ENCODE results near the gene CDC73. TPM values are rescaled to one million over a fixed set of nuclear protein-coding genes. Genes with fewer than 3 reads are reported as not detected.

Gene CDC73
- total RNA-seq (2016; rRNA removed; fragmentation: Illumina TruSeq; extraction: Trizol) (26.3 and 38.3 TPM in 2 replicates), polyA plus RNA-seq (2011; rRNA removed) (17.8 and 20.2 TPM in 2 replicates), polyA minus RNA-seq (2011; rRNA and poly(A)+ RNA removed; ENCODE audit: low replicate concordance) (4.6 and 13.8 TPM in 2 replicates), Bru-seq, nascent RNA (percentile 89 among the genes with signal in this experiment), BruChase-seq, experiment 1, labeled RNA remaining after a 6-hour chase (percentile 78 among the genes with signal in this experiment), BruChase-seq, experiment 2, labeled RNA remaining after a 2-hour chase (percentile 78 among the genes with signal in this experiment)
- total RNA-seq (2016; cell fraction: cytosol; rRNA removed; fragmentation: Illumina TruSeq; extraction: Trizol; ENCODE audit: low read depth): 7.0 and 9.9 TPM in 2 replicates
- total RNA-seq (2016; cell fraction: insoluble cytoplasmic fraction; rRNA removed; fragmentation: Illumina TruSeq; extraction: Trizol): 24.1 and 35.5 TPM in 2 replicates
- total RNA-seq (2016; cell fraction: membrane; rRNA removed; fragmentation: Illumina TruSeq; extraction: Trizol): 12.2 and 17.8 TPM in 2 replicates
- total RNA-seq (2016; cell fraction: nucleus; rRNA removed; fragmentation: Illumina TruSeq; extraction: Trizol): 28.6 and 30.2 TPM in 2 replicates
- 8.2 and 11.2 TPM in 2 replicates for polyA plus RNA-seq (2011; cell fraction: cytosol; rRNA removed)
- 13.7 and 23.6 TPM in 2 replicates for polyA plus RNA-seq (2011; cell fraction: nucleus; rRNA removed)
- 14.9 and 21.9 TPM in 2 replicates for polyA plus RNA-seq (2012)
- polyA plus RNA-seq (2016; cell fraction: cytosol; fragmentation: Illumina TruSeq; extraction: Trizol; ENCODE audit: low read depth): 2.7 and 3.0 TPM in 2 replicates
- 43.2 and 54.7 TPM in 2 replicates for polyA plus RNA-seq (2016; cell fraction: insoluble cytoplasmic fraction; fragmentation: Illumina TruSeq; extraction: Trizol; ENCODE audit: low read depth)
- polyA plus RNA-seq (2016; cell fraction: membrane; fragmentation: Illumina TruSeq; extraction: Trizol; ENCODE audit: low read depth): 6.9 and 10.0 TPM in 2 replicates
- polyA plus RNA-seq (2016; cell fraction: nucleus; fragmentation: Illumina TruSeq; extraction: Trizol; ENCODE audit: insufficient read depth, low read depth): 21.7 and 29.5 TPM in 2 replicates
- 18.6 and 19.3 TPM in 2 replicates for polyA minus RNA-seq (2011; cell fraction: cytosol; rRNA and poly(A)+ RNA removed)
- polyA minus RNA-seq (2011; cell fraction: nucleus; rRNA and poly(A)+ RNA removed): 88.3 and 88.8 TPM in 2 replicates
- long read RNA-seq, experiment 1, full-length matches to known transcripts: 22 of 38 reads
- long read RNA-seq, experiment 1, partial matches to known transcripts: 11 of 38 reads
- long read RNA-seq, experiment 1, other reads (novel, unspliced or antisense): 5 of 38 reads
- long read RNA-seq, experiment 2, full-length matches to known transcripts: 7 of 34 reads
- long read RNA-seq, experiment 2, partial matches to known transcripts: 14 of 34 reads
- long read RNA-seq, experiment 2, other reads (novel, unspliced or antisense): 13 of 34 reads

GRCh38 chr1:193121616-193122593 is at the start of gene CDC73:
Gene CDC73 (plus strand): TSS chr1:193122031. CDS start chr1:193122201, 170 bp downstream.
- no peaks in the 10 kb centered on the region for H3K9me3 ChIP-seq (ENCODE audit: low read length)
- peak within 1 kb of the TSS; percentile 87 for H3K9ac ChIP-seq (ENCODE audit: insufficient read depth, low read depth, low read length)
- H3K4me1 ChIP-seq (ENCODE audit: insufficient read depth, low read length): peaks cover 32% of the 10 kb centered on the region
- no peaks in the 10 kb centered on the region; a peak in 2 of 5 replicates for H3K27me3 ChIP-seq (ENCODE audit: control insufficient read depth in 1 of 2, insufficient read depth in 2 of 2, low read length in 2 of 2)
- peak within 1 kb of the TSS; percentile 91 for H3K27ac ChIP-seq (ENCODE audit: extremely low read length, insufficient read depth, low read length)
- FAIRE-seq: no peak
- DNase-seq (ENCODE audit: low spot score): peak; percentile 89
- under 1% methylated on average over 37 of the region's 85 CpGs for WGBS (ENCODE audit: low lambda C conversion rate)
- ATAC-seq: peak; percentile 97
- POLR2A ChIA-PET: interaction anchor here (1.0 to 3.5 kb wide), 7 partner anchors 9 to 63 kb away, joined by 4 to 31 read pairs (median 9); partner anchors contain the start of genes GLRX2, RO60 and UCHL5
- peak within 1 kb of the TSS; percentile 85 to 98 (median 94) for H3K4me3 ChIP-seq (replicated peaks in 1 of 3; ENCODE audit: insufficient read depth in 1 of 3, low read depth in 2 of 3, low read length in 3 of 3)
- in situ Hi-C loops (cut with HindIII; ENCODE audit: extremely low pct_ligation_motif_present, low pct_unique_long_range_greater_than_20kb) (loop anchor here (10.0 kb wide), 1 partner anchor 317 kb away; the partner anchor contains the start of gene RGS2), intact Hi-C loops (cut with micrococcal nuclease; ENCODE audit: unreplicated experiment) (loop anchor here (1.0 to 5.0 kb wide), 4 partner anchors 17 to 415 kb away; partner anchors contain the start of genes GLRX2, RGS2, RO60 and UCHL5)
- H3K4me2 ChIP-seq (ENCODE audit: low read depth, low read length): peak within 1 kb of the TSS; percentile 80
- CTCF ChIA-PET (ENCODE audit: low intra/inter-chr PET ratio, low total read pairs): interaction anchor here (0.7 to 1.5 kb wide), 3 partner anchors 16 to 52 kb away, joined by 3 to 7 read pairs (median 4); no protein-coding TSS in a partner anchor
- H4K20me1 ChIP-seq (ENCODE audit: insufficient read depth, low read length): peaks cover 14% of the 10 kb centered on the region
- peaks cover 1 to 8% of the 10 kb centered on the region in 2 experiments; a peak in 2 of 5 replicates for H3K36me3 ChIP-seq (replicated peaks in 1 of 2; ENCODE audit: control insufficient read depth in 1 of 2, insufficient read depth in 2 of 2, low read length in 2 of 2)
- peak within 1 kb of the TSS; percentile 22 for H2AFZ ChIP-seq (ENCODE audit: low read length)
- peaks cover 45% of the 10 kb centered on the region for H3K79me2 ChIP-seq (ENCODE audit: insufficient read depth, low read length)
- TSS peak; percentile 67 for BruUV-seq (replicated peaks)
- TF ChIP-seq SMYD3 (CRISPR knock-in tag; IDR thresholded peaks at IDR 0.05) (no peak; the same call in 1 of the 2 replicates), XBP1 (CRISPR knock-in tag; IDR thresholded peaks at IDR 0.05) (no peak), ZNF790 (CRISPR knock-in tag; IDR thresholded peaks at IDR 0.05; ENCODE audit: borderline replicate concordance) (peak; percentile 90; the same call in 1 of the 2 replicates), ZNF143 (CRISPR knock-in tag; IDR thresholded peaks at IDR 0.05) (peak; percentile 75), SAFB2 (CRISPR knock-in tag; IDR thresholded peaks at IDR 0.05; ENCODE audit: borderline replicate concordance, low read depth) (peak; percentile 92; the same call in 1 of the 2 replicates), ZBTB7B (CRISPR knock-in tag; IDR thresholded peaks at IDR 0.05) (peak; percentile 96), ZNF383 (CRISPR knock-in tag; IDR thresholded peaks at IDR 0.05; ENCODE audit: borderline replicate concordance) (peak; percentile 88; the same call in 1 of the 2 replicates), ZNF160 (CRISPR knock-in tag; IDR thresholded peaks at IDR 0.05) (peak; percentile 91), GLI4 (CRISPR knock-in tag; IDR thresholded peaks at IDR 0.05; ENCODE audit: borderline replicate concordance) (no peak), ZNF792 (CRISPR knock-in tag; IDR thresholded peaks at IDR 0.05) (peak; percentile 80; the same call in 1 of the 2 replicates), ZNF703 (CRISPR knock-in tag; IDR thresholded peaks at IDR 0.05; ENCODE audit: borderline replicate concordance) (0 out of 2 replicates have a peak, but pooled peaks have one; percentile 84)
- TF ChIP-seq, protein P1, sequence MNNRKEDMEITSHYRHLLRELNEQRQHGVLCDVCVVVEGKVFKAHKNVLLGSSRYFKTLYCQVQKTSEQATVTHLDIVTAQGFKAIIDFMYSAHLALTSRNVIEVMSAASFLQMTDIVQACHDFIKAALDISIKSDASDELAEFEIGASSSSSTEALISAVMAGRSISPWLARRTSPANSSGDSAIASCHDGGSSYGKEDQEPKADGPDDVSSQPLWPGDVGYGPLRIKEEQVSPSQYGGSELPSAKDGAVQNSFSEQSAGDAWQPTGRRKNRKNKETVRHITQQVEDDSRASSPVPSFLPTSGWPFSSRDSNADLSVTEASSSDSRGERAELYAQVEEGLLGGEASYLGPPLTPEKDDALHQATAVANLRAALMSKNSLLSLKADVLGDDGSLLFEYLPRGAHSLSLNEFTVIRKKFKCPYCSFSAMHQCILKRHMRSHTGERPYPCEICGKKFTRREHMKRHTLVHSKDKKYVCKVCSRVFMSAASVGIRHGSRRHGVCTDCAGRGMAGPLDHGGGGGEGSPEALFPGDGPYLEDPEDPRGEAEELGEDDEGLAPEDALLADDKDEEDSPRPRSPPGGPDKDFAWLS (CRISPR knock-in tag; IDR thresholded peaks at IDR 0.05; ENCODE audit: borderline replicate concordance): no peak
- TF ChIP-seq, protein P2, sequence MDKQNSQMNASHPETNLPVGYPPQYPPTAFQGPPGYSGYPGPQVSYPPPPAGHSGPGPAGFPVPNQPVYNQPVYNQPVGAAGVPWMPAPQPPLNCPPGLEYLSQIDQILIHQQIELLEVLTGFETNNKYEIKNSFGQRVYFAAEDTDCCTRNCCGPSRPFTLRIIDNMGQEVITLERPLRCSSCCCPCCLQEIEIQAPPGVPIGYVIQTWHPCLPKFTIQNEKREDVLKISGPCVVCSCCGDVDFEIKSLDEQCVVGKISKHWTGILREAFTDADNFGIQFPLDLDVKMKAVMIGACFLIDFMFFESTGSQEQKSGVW (CRISPR knock-in tag; IDR thresholded peaks at IDR 0.05; ENCODE audit: borderline replicate concordance): no peak; the same call in 1 of the 2 replicates

Measured in HepG2 (cell line).